K562 (cell line): Measurements from ENCODE around the gene MGA. TPM values are rescaled to one million over a fixed set of nuclear protein-coding genes. Genes with fewer than 3 reads are reported as not detected.

Experiments used
- ATAC-seq: fragments of 200-7000 bp; cut with Tn5 transposase; 3 replicates; pipeline ENCODE4 v1.9.1; 2020; ENCODE audit warnings: moderate library complexity
- BruUV-seq: library from RNA; stranded (reverse); fragments of 400-500 nt; replicated peaks from 2 replicates; lab custom pipeline; 2021; lab: Mats Ljungman, UMichigan
- CTCF ChIA-PET: fragments of 300-600 bp; formaldehyde crosslinking; extraction: SDS; loops from one replicate; lab custom pipeline; 2021; ENCODE audit warnings: low intra/inter-chr PET ratio; lab: Yijun Ruan, JAX
- POLR2A ChIA-PET: fragments of 300-600, 350-650 bp; sonication (Branson Sonifier 250); formaldehyde crosslinking; extraction: SDS; loops from one replicate; lab custom pipeline; 2021; ENCODE audit warnings: antibody characterized with exemption, inconsistent platforms; lab: Yijun Ruan, JAX
- DNase-seq, 4 experiments: peaks; one replicate each; pipeline versions ENCODE4 v3.0.0 to v3.0.0-alpha.2; 2011 to 2018; ENCODE audit warnings: low spot score in 3 of 4, mixed read lengths in 3 of 4; ENCODE audit errors: extremely low read depth in 1 of 4
- FAIRE-seq: peaks from 2 replicates; lab custom pipeline; 2011; peaks lifted over from hg19 to GRCh38; lab: Jason Lieb, UNC
- H2AFZ ChIP-seq: 2 replicates; pipeline ENCODE4 v1.6.0; 2011; ENCODE audit warnings: low read depth, low read length, control low read depth, inconsistent platforms
- H3K27ac ChIP-seq: fragments of 200-600 bp; 3 replicates; pipeline ENCODE4 v1.8.0; 2011; ENCODE audit warnings: low read depth, mild to moderate bottlenecking, control low read depth, inconsistent platforms, low read length, moderate library complexity, mixed read lengths; ENCODE audit errors: extremely low read depth
- H3K27me3 ChIP-seq, 2 experiments: fragments of 300-600 bp in 1 of 2; 2 replicates in 1 of 2; 3 replicates in 1 of 2; pipeline versions ENCODE4 v1.6.0 to v1.8.0; 2011; ENCODE audit warnings: inconsistent platforms in 2 of 2, low read length in 2 of 2, mild to moderate bottlenecking in 1 of 2, mixed read lengths in 1 of 2, moderate library complexity in 1 of 2; ENCODE audit not compliant: control insufficient read depth in 2 of 2, insufficient read depth in 2 of 2
- H3K36me3 ChIP-seq: fragments of 300-600 bp; 3 replicates; pipeline ENCODE4 v1.8.0; 2011; ENCODE audit warnings: mild to moderate bottlenecking, low read length, inconsistent platforms; ENCODE audit not compliant: control insufficient read depth, insufficient read depth
- H3K4me1 ChIP-seq, 2 experiments: fragments of 200-600 bp in 1 of 2; replicated peaks in 1 of 2; 2 replicates in 1 of 2; 3 replicates in 1 of 2; pipeline versions ENCODE4 v1.5.1 to v1.8.0; 2011; ENCODE audit warnings: inconsistent platforms in 2 of 2, low read length in 2 of 2, mild to moderate bottlenecking in 1 of 2, mixed read lengths in 1 of 2, moderate library complexity in 1 of 2; ENCODE audit not compliant: control insufficient read depth in 2 of 2, insufficient read depth in 2 of 2
- H3K4me2 ChIP-seq: 2 replicates; pipeline ENCODE4 v1.6.1; 2011; ENCODE audit warnings: low read length, control low read depth, inconsistent platforms, mixed read lengths; ENCODE audit not compliant: insufficient read depth
- H3K4me3 ChIP-seq: fragments of 200-600 bp; sonication (generic), shearing (Covaris generic); 2 replicates; pipeline ENCODE4 v1.5.1; 2016; ENCODE audit warnings: control low read depth, inconsistent platforms
- H3K79me2 ChIP-seq: fragments of 200-600 bp; 3 replicates; pipeline ENCODE4 v1.8.0; 2011; ENCODE audit warnings: low read length, inconsistent platforms; ENCODE audit not compliant: control insufficient read depth, insufficient read depth
- H3K9ac ChIP-seq, 2 experiments: 2 replicates each; pipeline versions ENCODE4 v1.6.0 to v1.6.1; 2011; ENCODE audit warnings: low read depth in 2 of 2, low read length in 2 of 2, control low read depth in 1 of 2, inconsistent platforms in 1 of 2, mild to moderate bottlenecking in 1 of 2, mixed read lengths in 1 of 2; ENCODE audit not compliant: insufficient read depth in 1 of 2
- H3K9me1 ChIP-seq: one replicate; pipeline ENCODE4 v1.6.0; 2011; ENCODE audit warnings: inconsistent platforms, mild to moderate bottlenecking, low read length, moderate library complexity; ENCODE audit not compliant: control insufficient read depth, insufficient read depth
- H3K9me3 ChIP-seq: replicated peaks from 2 replicates; pipeline ENCODE4 v1.5.1; 2011; ENCODE audit warnings: low read depth, low read length, inconsistent platforms; ENCODE audit not compliant: control insufficient read depth, insufficient read depth
- H4K20me1 ChIP-seq: replicated peaks from 2 replicates; pipeline ENCODE4 v1.6.1; 2011; ENCODE audit warnings: low read length, inconsistent platforms, mixed read lengths; ENCODE audit not compliant: control insufficient read depth, insufficient read depth
- BRD4 ChIP-seq: fragments of 200-600 bp; sonication (generic); IDR thresholded peaks from 2 replicates; pipeline ENCODE4 v1.6.1; 2017; ENCODE audit warnings: inconsistent platforms
- CHD1 ChIP-seq: fragments of 200-600 bp; sonication (generic); IDR thresholded peaks from one replicate; pipeline ENCODE4 v1.6.1; 2012; ENCODE audit warnings: mild to moderate bottlenecking, moderate library complexity, low read length, inconsistent platforms
- HMGXB4 ChIP-seq: sonication (generic); formaldehyde crosslinking; IDR thresholded peaks from 2 replicates; pipeline ENCODE4 v1.8.1; 2023; ENCODE audit warnings: mild to moderate bottlenecking, missing genetic modification reagents
- HOXB6 ChIP-seq: fragments of 250-450 bp; sonication (Bioruptor Pico); IDR thresholded peaks from 2 replicates; pipeline ENCODE4 v1.5.1; 2022; ENCODE audit warnings: mild to moderate bottlenecking, borderline replicate concordance
- MNT ChIP-seq, 2 experiments: fragments of 450-650 bp; conservative IDR thresholded peaks; 2 replicates each; pipeline ENCODE4 v1.6.1; 2017; ENCODE audit warnings: mild to moderate bottlenecking in 2 of 2, moderate library complexity in 2 of 2
- MTA1 ChIP-seq: fragments of 450-650 bp; IDR thresholded peaks from 2 replicates; pipeline ENCODE4 v1.6.1; 2017; ENCODE audit warnings: borderline replicate concordance
- PHTF2 ChIP-seq: fragments of 250-450 bp; sonication (Bioruptor Pico); IDR thresholded peaks from 2 replicates; pipeline ENCODE4 v1.5.0; 2021; ENCODE audit warnings: mild to moderate bottlenecking
- PKNOX1 ChIP-seq: fragments of 450-650 bp; IDR thresholded peaks from 2 replicates; pipeline ENCODE4 v1.6.1; 2016
- SMAD1 ChIP-seq: fragments of 150-350 bp; IDR thresholded peaks from 2 replicates; pipeline ENCODE4 v1.6.1; 2014; ENCODE audit warnings: low read length, low read depth; ENCODE audit not compliant: partially characterized antibody
- TARDBP ChIP-seq: fragments of 450-650 bp; IDR thresholded peaks from 2 replicates; pipeline ENCODE4 v1.6.1; 2016
- TEAD2 ChIP-seq: fragments of 450-650 bp; IDR thresholded peaks from 2 replicates; pipeline ENCODE4 v1.6.1; 2016; ENCODE audit warnings: missing genetic modification characterization, control low read depth, missing compliant biosample characterization
- ZNF436 ChIP-seq: fragments of 250-450, 450-650 bp; sonication (Bioruptor Pico); formaldehyde crosslinking; IDR thresholded peaks from 2 replicates; pipeline ENCODE4 v1.7.0; 2020; ENCODE audit warnings: mild to moderate bottlenecking
- ZNF609 ChIP-seq: sonication (generic); formaldehyde crosslinking; IDR thresholded peaks from 2 replicates; pipeline ENCODE4 v1.8.1; 2023; ENCODE audit warnings: missing genetic modification reagents, mild to moderate bottlenecking, borderline replicate concordance
- WGBS: fragments of 100-300 bp; shearing (Covaris generic); methylation state at CpG from one replicate; pipeline ENCODE4 v1.1.6; 2016; ENCODE audit warnings: low coverage, mixed read lengths; ENCODE audit not compliant: insufficient coverage; ENCODE audit errors: missing lambda C conversion rate; 5-methylcytosine and 5-hydroxymethylcytosine counted together
- in situ Hi-C: fragments of 300-500 bp; cut with MboI; formaldehyde crosslinking; loops from 4 replicates; pipeline ENCODE4 v1.15.0; 2018; ENCODE audit warnings: inconsistent platforms, mixed read lengths
- intact Hi-C: fragments of 100-400 bp; cut with micrococcal nuclease; formaldehyde crosslinking; loops from 2 replicates; pipeline ENCODE4 v1.14.2; 2022
- polyA plus RNA-seq, 8 experiments: library from polyadenylated mRNA; depleted of rRNA in 4 of 8; stranded (reverse) in 5 of 8; unstranded in 3 of 8; fragments of >200 nt; fragmentation: Nextera tagmentation in 2 of 8; fragmentation: Illumina TruSeq in 1 of 8; extraction: Ambion mirVana in 2 of 8; extraction: Trizol in 1 of 8; gene quantifications; 2 replicates each; pipeline versions ENCODE4 v1.2.1 to v1.2.3, GENCODE V29; 2011 to 2014; ENCODE audit warnings: inconsistent platforms in 1 of 8, missing spikeins in 1 of 8
- total RNA-seq, 7 experiments: library from RNA; depleted of rRNA in 6 of 7; stranded (reverse); fragments of >200 nt in 6 of 7; fragmentation: Illumina TruSeq in 2 of 7; extraction: Trizol in 2 of 7; gene quantifications; 2 replicates each; pipeline versions ENCODE4 v1.2.1 to v1.2.3, GENCODE V29; 2011 to 2021; ENCODE audit warnings: low replicate concordance in 1 of 7

The MGA gene
- total and polyA plus RNA-seq, 9 of the 15 experiments (the other 6 are each of a cell fraction or from before 2014, with no cell fraction given) = 4.7 to 56.1 (median 21.1) TPM

GRCh38 chr15:41713047-41713446, 52.8 kb downstream of the MGA start (continued):
- TF ChIP-seq HMGXB4 (CRISPR knock-in tag) (no peak), TEAD2 (tag) (no peak), PHTF2 (CRISPR knock-in tag) (no peak)
- TF ChIP-seq, all 486 proteins: peak for 0

GRCh38 chr15:41714291-41714690, 54.1 kb downstream of the MGA start:
- Histone ChIP-seq H3K79me2 (no peaks in the 10 kb centered on the region), H3K4me3 (no peak overlapping the region), H2AFZ (no peak overlapping the region), H3K27ac (no peak overlapping the region), H3K27me3 (no peaks in the 10 kb centered on the region), H3K9me3 (no peaks in the 10 kb centered on the region), H4K20me1 (no peaks in the 10 kb centered on the region), H3K9ac (no peak overlapping the region), H3K9me1 (no peaks in the 10 kb centered on the region), H3K36me3 (peaks cover 59% of the 10 kb centered on the region), H3K4me2 (no peak overlapping the region), H3K4me1 (no peaks in the 10 kb centered on the region)
- intact Hi-C loops (no loop called here), in situ Hi-C loops (no loop called here)
- no peak for FAIRE-seq
- 94% methylated on average over 3 of the region's 3 CpGs for WGBS
- no TSS peak for BruUV-seq
- no peak for ATAC-seq
- ChIA-PET POLR2A (interaction anchor here (1.0 kb wide), 1 partner anchor 10 kb away, joined by 3 read pairs; no protein-coding TSS in a partner anchor), CTCF (no interaction called here)
- DNase-seq = no peak
- TF ChIP-seq SMAD1 = no peak
- TF ChIP-seq BRD4 = no peak
- no peak for TF ChIP-seq PKNOX1
- no peak for TF ChIP-seq CHD1
- TF ChIP-seq MNT (conservative IDR thresholded peaks at IDR 0.05) = no peak
- TF ChIP-seq ZNF609 (CRISPR knock-in tag) = no peak
- no peak for TF ChIP-seq MTA1
- TF ChIP-seq HOXB6 (CRISPR knock-in tag) = no peak
- TF ChIP-seq ZNF436 = no peak
- no peak for TF ChIP-seq TARDBP
